GM12891 (cell line): ENCODE results near the gene SNAP25.

Experiments used
- PAX5 ChIP-seq: IDR thresholded peaks from 2 replicates; pipeline ENCODE4 v1.6.1; 2011; ENCODE audit warnings: low read length, moderate library complexity, mild to moderate bottlenecking; ENCODE audit not compliant: insufficient read depth, severe bottlenecking
- POLR2A ChIP-seq: IDR thresholded peaks from 2 replicates; pipeline ENCODE4 v1.6.1; 2011; ENCODE audit warnings: low read depth, low read length, control low read depth
- POLR2AphosphoS5 ChIP-seq: IDR thresholded peaks from 2 replicates; pipeline ENCODE4 v1.6.1; 2011; ENCODE audit warnings: low read depth, low read length, control low read depth
- POU2F2 ChIP-seq: IDR thresholded peaks from 2 replicates; pipeline ENCODE4 v1.6.1; 2011; ENCODE audit warnings: low read depth, mild to moderate bottlenecking, control low read depth, low read length, moderate library complexity
- TAF1 ChIP-seq: IDR thresholded peaks from 2 replicates; pipeline ENCODE4 v1.6.1; 2011; ENCODE audit warnings: low read depth, low read length, control low read depth

DNA sequence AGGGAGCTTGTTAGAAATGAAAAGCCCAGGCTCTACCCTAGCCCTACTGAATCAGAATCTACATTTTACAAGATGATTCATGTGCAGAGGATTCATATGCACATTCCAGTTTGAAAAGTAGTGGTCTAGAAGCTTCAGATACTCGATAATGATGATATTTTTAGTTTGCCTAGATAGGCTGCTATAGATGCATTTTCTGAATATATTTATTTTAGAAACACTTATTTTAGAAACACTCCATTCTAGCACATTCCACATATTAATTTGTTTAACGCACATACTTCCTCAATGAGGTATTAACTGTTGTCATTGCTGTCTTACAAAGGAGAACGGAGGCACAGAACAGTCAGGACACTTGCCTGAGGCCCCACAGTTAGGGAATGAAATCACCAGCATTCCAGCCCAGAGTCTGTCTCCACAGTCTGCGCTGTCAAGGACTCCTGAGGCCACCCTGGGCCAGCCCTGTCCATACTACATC lies 64.4 kb downstream of the SNAP25 start:
- TF ChIP-seq POLR2A (no peak), TAF1 (no peak), POLR2AphosphoS5 (no peak), POU2F2 (no peak), PAX5 (no peak)
